ENCODE results near the gene SLC35D1.

SLC35D1 gene

GRCh38 chr1:67053785-67054772 lies at the start of gene SLC35D1:
TSS of gene SLC35D1 (minus strand) at chr1:67054148. CDS start at chr1:67054013, 135 bp downstream.
- TF ChIP-seq CTCF (IDR thresholded peaks at IDR 0.05; ENCODE audit: control insufficient read depth, insufficient read depth, low read depth, low read length, missing control alignments), result no peak
- H3K4me3 ChIP-seq (ENCODE audit: control insufficient read depth, low read depth, low read length), result peak within 1 kb of the TSS; percentile 80
- no peak for DNase-seq (ENCODE audit: low read depth)

GRCh38 chr1:67103548-67103947 lies 49.6 kb upstream of the SLC35D1 start:
- no peak for TF ChIP-seq CTCF (IDR thresholded peaks at IDR 0.05; ENCODE audit: control insufficient read depth, insufficient read depth, low read depth, low read length, missing control alignments)
- no peak overlapping the region for H3K4me3 ChIP-seq (ENCODE audit: control insufficient read depth, low read depth, low read length)
- no peak for DNase-seq (ENCODE audit: low read depth)

GRCh38 chr1:67100833-67101232 lies 46.9 kb upstream of the SLC35D1 start:
- TF ChIP-seq CTCF (IDR thresholded peaks at IDR 0.05; ENCODE audit: control insufficient read depth, insufficient read depth, low read depth, low read length, missing control alignments), result no peak
- DNase-seq (ENCODE audit: low read depth), result no peak
- no peak overlapping the region for H3K4me3 ChIP-seq (ENCODE audit: control insufficient read depth, low read depth, low read length)

GRCh38 chr1:67097305-67097704 lies 43.4 kb upstream of the SLC35D1 start:
- H3K4me3 ChIP-seq (ENCODE audit: control insufficient read depth, low read depth, low read length), result no peak overlapping the region
- TF ChIP-seq CTCF (IDR thresholded peaks at IDR 0.05; ENCODE audit: control insufficient read depth, insufficient read depth, low read depth, low read length, missing control alignments), result no peak
- DNase-seq (ENCODE audit: low read depth), result no peak

- no peak for TF ChIP-seq CTCF (IDR thresholded peaks at IDR 0.05; ENCODE audit: control insufficient read depth, insufficient read depth, low read depth, low read length, missing control alignments)
- DNase-seq (ENCODE audit: low read depth), result no peak
- H3K4me3 ChIP-seq (ENCODE audit: control insufficient read depth, low read depth, low read length), result no peak overlapping the region
These were observed 40.2 kb upstream of the SLC35D1 start for GRCh38 chr1:67094191-67094590.

- H3K4me3 ChIP-seq (ENCODE audit: control insufficient read depth, low read depth, low read length), result no peak overlapping the region
- no peak for DNase-seq (ENCODE audit: low read depth)
- no peak for TF ChIP-seq CTCF (IDR thresholded peaks at IDR 0.05; ENCODE audit: control insufficient read depth, insufficient read depth, low read depth, low read length, missing control alignments)
These were observed 35.8 kb upstream of the SLC35D1 start for GRCh38 chr1:67089685-67090208.

All from AG09309 (cell line).